ENCODE data around the gene RBM17.

The RBM17 gene

GRCh38 chr10:6056411-6057135, 32.3 kb upstream of the RBM17 start:
- Histone ChIP-seq H3K9me3 (ENCODE audit: control extremely low read depth in 1 of 5, control insufficient read depth in 4 of 5, insufficient read depth in 2 of 5, low read depth in 1 of 5, low read length in 4 of 5) (no peaks in the 10 kb centered on the region), H3K4me1 (ENCODE audit: control extremely low read depth in 1 of 4, control insufficient read depth in 4 of 4, insufficient read depth in 4 of 4, low read length in 3 of 4) (peaks cover 12 to 54% (median 43%) of the 10 kb centered on the region in 4 experiments), H3K36me3 (ENCODE audit: control insufficient read depth in 4 of 4, insufficient read depth in 4 of 4, low read length in 3 of 4) (no peaks in the 10 kb centered on the region), H3K27me3 (replicated peaks in 2 of 5; ENCODE audit: control insufficient read depth in 4 of 5, insufficient read depth in 5 of 5, low read length in 4 of 5) (peaks cover 0 to 5% (median 0%) of the 10 kb centered on the region in 5 experiments), H3K4me3 (ENCODE audit: control insufficient read depth in 1 of 7, extremely low read depth in 1 of 7, insufficient read depth in 4 of 7, low read depth in 2 of 7, low read length in 6 of 7) (no peak overlapping the region), H3K27ac (ENCODE audit: insufficient read depth in 1 of 2, low read depth in 1 of 2, low read length in 2 of 2, poor library complexity in 1 of 2, severe bottlenecking in 2 of 2) (no peak overlapping the region)
- CTCF ChIA-PET: interaction anchor here (0.7 to 3.5 kb wide), 3 partner anchors 10 to 30 kb away, joined by 3 to 15 read pairs (median 5); no protein-coding TSS in a partner anchor
- POLR2A ChIA-PET: no interaction called here
- DNase-seq: no peak
- 96% methylated on average over 3 of the region's 5 CpGs for WGBS (ENCODE audit: insufficient coverage)

GRCh38 chr10:6058682-6059475, 30.0 kb upstream of the RBM17 start:
- no peak for DNase-seq
- WGBS (ENCODE audit: insufficient coverage): no CpG with 5 or more reads among the region's 3 CpGs
- Histone ChIP-seq H3K4me3 (ENCODE audit: control insufficient read depth in 1 of 7, extremely low read depth in 1 of 7, insufficient read depth in 4 of 7, low read depth in 2 of 7, low read length in 6 of 7) (no peak overlapping the region), H3K27ac (ENCODE audit: insufficient read depth in 1 of 2, low read depth in 1 of 2, low read length in 2 of 2, poor library complexity in 1 of 2, severe bottlenecking in 2 of 2) (no peak overlapping the region), H3K36me3 (ENCODE audit: control insufficient read depth in 4 of 4, insufficient read depth in 4 of 4, low read length in 3 of 4) (no peaks in the 10 kb centered on the region), H3K4me1 (ENCODE audit: control extremely low read depth in 1 of 4, control insufficient read depth in 4 of 4, insufficient read depth in 4 of 4, low read length in 3 of 4) (peaks cover 4 to 46% (median 34%) of the 10 kb centered on the region in 4 experiments), H3K9me3 (ENCODE audit: control extremely low read depth in 1 of 5, control insufficient read depth in 4 of 5, insufficient read depth in 2 of 5, low read depth in 1 of 5, low read length in 4 of 5) (no peaks in the 10 kb centered on the region), H3K27me3 (replicated peaks in 2 of 5; ENCODE audit: control insufficient read depth in 4 of 5, insufficient read depth in 5 of 5, low read length in 4 of 5) (peaks cover 0 to 5% (median 0%) of the 10 kb centered on the region in 5 experiments)
- ChIA-PET POLR2A (no interaction called here), CTCF (interaction anchor here (1.4 to 3.5 kb wide), 2 partner anchors 10 to 28 kb away, joined by 5 to 15 read pairs; no protein-coding TSS in a partner anchor)

DNA sequence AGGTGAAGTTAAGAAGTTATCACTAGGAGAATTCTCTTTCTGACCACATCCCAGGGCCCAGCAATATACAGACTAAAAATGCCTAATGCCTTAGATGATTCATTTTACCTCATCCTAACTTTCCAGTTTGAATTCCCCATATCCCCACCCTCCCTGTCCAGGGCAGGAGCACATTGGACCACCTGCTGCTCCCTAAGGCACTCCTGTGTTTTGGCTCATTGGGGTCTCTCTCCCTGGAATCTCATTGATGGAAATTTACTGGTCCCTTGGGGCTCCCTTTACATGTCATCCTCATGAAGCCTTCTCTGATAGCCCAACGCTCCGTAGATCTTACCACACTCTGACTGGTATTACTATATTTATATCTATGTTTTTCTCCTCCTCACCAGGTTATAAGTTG, 29.3 kb upstream of the RBM17 start:
- Histone ChIP-seq H3K4me3 (ENCODE audit: control insufficient read depth in 1 of 7, extremely low read depth in 1 of 7, insufficient read depth in 4 of 7, low read depth in 2 of 7, low read length in 6 of 7) (no peak overlapping the region), H3K27ac (ENCODE audit: insufficient read depth in 1 of 2, low read depth in 1 of 2, low read length in 2 of 2, poor library complexity in 1 of 2, severe bottlenecking in 2 of 2) (no peak overlapping the region), H3K27me3 (replicated peaks in 2 of 5; ENCODE audit: control insufficient read depth in 4 of 5, insufficient read depth in 5 of 5, low read length in 4 of 5) (peaks cover 0 to 5% (median 0%) of the 10 kb centered on the region in 5 experiments), H3K9me3 (ENCODE audit: control extremely low read depth in 1 of 5, control insufficient read depth in 4 of 5, insufficient read depth in 2 of 5, low read depth in 1 of 5, low read length in 4 of 5) (no peaks in the 10 kb centered on the region), H3K36me3 (ENCODE audit: control insufficient read depth in 4 of 4, insufficient read depth in 4 of 4, low read length in 3 of 4) (no peaks in the 10 kb centered on the region), H3K4me1 (ENCODE audit: control extremely low read depth in 1 of 4, control insufficient read depth in 4 of 4, insufficient read depth in 4 of 4, low read length in 3 of 4) (peaks cover 4 to 40% (median 30%) of the 10 kb centered on the region in 4 experiments)
- POLR2A ChIA-PET: no interaction called here
- no peak for DNase-seq
- CTCF ChIA-PET: interaction anchor here (0.6 to 1.2 kb wide), 2 partner anchors 9 to 68 kb away, joined by 3 read pairs; no protein-coding TSS in a partner anchor
- no CpG with 5 or more reads among the region's 2 CpGs for WGBS (ENCODE audit: insufficient coverage)

GRCh38 chr10:6061056-6061455, 27.8 kb upstream of the RBM17 start:
- CTCF ChIA-PET: interaction anchor here (0.9 to 2.8 kb wide), 4 partner anchors 20 to 341 kb away, joined by 3 to 7 read pairs (median 5); no protein-coding TSS in a partner anchor
- H3K27me3 ChIP-seq (replicated peaks in 2 of 5; ENCODE audit: control insufficient read depth in 4 of 5, insufficient read depth in 5 of 5, low read length in 4 of 5): peaks cover 0 to 5% (median 0%) of the 10 kb centered on the region in 5 experiments
- no peak for DNase-seq
- 77% methylated on average over 5 of the region's 8 CpGs for WGBS (ENCODE audit: insufficient coverage)
- no peak overlapping the region for H3K27ac ChIP-seq (ENCODE audit: insufficient read depth in 1 of 2, low read depth in 1 of 2, low read length in 2 of 2, poor library complexity in 1 of 2, severe bottlenecking in 2 of 2)
- no peaks in the 10 kb centered on the region for H3K36me3 ChIP-seq (ENCODE audit: control insufficient read depth in 4 of 4, insufficient read depth in 4 of 4, low read length in 3 of 4)
- no peaks in the 10 kb centered on the region for H3K9me3 ChIP-seq (ENCODE audit: control extremely low read depth in 1 of 5, control insufficient read depth in 4 of 5, insufficient read depth in 2 of 5, low read depth in 1 of 5, low read length in 4 of 5)
- peak overlapping the region in 1 of 7 experiments; percentile 60 for H3K4me3 ChIP-seq (ENCODE audit: control insufficient read depth in 1 of 7, extremely low read depth in 1 of 7, insufficient read depth in 4 of 7, low read depth in 2 of 7, low read length in 6 of 7)
- POLR2A ChIA-PET: no interaction called here
- peaks cover 4 to 50% (median 39%) of the 10 kb centered on the region in 4 experiments for H3K4me1 ChIP-seq (ENCODE audit: control extremely low read depth in 1 of 4, control insufficient read depth in 4 of 4, insufficient read depth in 4 of 4, low read length in 3 of 4)

GRCh38 chr10:6062101-6062771, 26.6 kb upstream of the RBM17 start, which contains the start of gene IL2RA:
Gene IL2RA (minus strand): TSS chr10:6062367. CDS start chr10:6062151, 216 bp downstream.
- H3K27me3 ChIP-seq (replicated peaks in 2 of 5; ENCODE audit: control insufficient read depth in 4 of 5, insufficient read depth in 5 of 5, low read length in 4 of 5): no peaks in the 10 kb centered on the region
- H3K36me3 ChIP-seq (ENCODE audit: control insufficient read depth in 4 of 4, insufficient read depth in 4 of 4, low read length in 3 of 4): no peaks in the 10 kb centered on the region
- WGBS (ENCODE audit: insufficient coverage): 42% methylated on average over 8 of the region's 18 CpGs
- H3K4me1 ChIP-seq (ENCODE audit: control extremely low read depth in 1 of 4, control insufficient read depth in 4 of 4, insufficient read depth in 4 of 4, low read length in 3 of 4): peaks cover 7 to 62% (median 51%) of the 10 kb centered on the region in 4 experiments
- H3K4me3 ChIP-seq (ENCODE audit: control insufficient read depth in 1 of 7, extremely low read depth in 1 of 7, insufficient read depth in 4 of 7, low read depth in 2 of 7, low read length in 6 of 7): peak within 1 kb of the TSS in 4 of 7 experiments; percentile 13 to 68 (median 39)
- no peaks in the 10 kb centered on the region for H3K9me3 ChIP-seq (ENCODE audit: control extremely low read depth in 1 of 5, control insufficient read depth in 4 of 5, insufficient read depth in 2 of 5, low read depth in 1 of 5, low read length in 4 of 5)
- ChIA-PET POLR2A (interaction anchor here (1.1 kb wide), 1 partner anchor 11 kb away, joined by 4 read pairs; no protein-coding TSS in a partner anchor), CTCF (interaction anchor here (0.9 to 2.8 kb wide), 5 partner anchors 8 to 340 kb away, joined by 3 to 7 read pairs (median 4); no protein-coding TSS in a partner anchor)
- H3K27ac ChIP-seq (ENCODE audit: insufficient read depth in 1 of 2, low read depth in 1 of 2, low read length in 2 of 2, poor library complexity in 1 of 2, severe bottlenecking in 2 of 2): no peak within 1 kb of the TSS
- peak; percentile 46 to 88 (median 86) for DNase-seq

DNA sequence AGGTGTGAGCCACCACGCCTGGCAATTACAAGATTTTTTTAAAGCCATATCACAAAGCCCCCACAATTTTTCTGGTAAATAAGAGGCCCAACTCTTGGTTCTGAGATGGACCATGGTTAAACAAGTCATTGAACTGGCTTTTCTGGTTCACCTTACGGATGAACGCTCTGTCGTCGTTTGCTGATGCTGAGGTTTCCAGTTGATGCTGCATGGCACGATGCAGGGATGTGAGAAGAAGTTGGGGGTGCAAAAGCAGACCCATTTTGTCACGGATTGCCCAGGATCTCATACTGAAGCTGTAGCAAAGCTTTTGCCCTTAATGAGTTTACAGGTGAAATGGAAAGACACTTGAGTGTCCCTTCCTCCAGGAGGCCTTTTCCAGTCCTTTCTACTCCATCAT, 24.7 kb upstream of the RBM17 start:
- no peak overlapping the region for H3K4me3 ChIP-seq (ENCODE audit: control insufficient read depth in 1 of 7, extremely low read depth in 1 of 7, insufficient read depth in 4 of 7, low read depth in 2 of 7, low read length in 6 of 7)
- no peak overlapping the region for H3K27ac ChIP-seq (ENCODE audit: insufficient read depth in 1 of 2, low read depth in 1 of 2, low read length in 2 of 2, poor library complexity in 1 of 2, severe bottlenecking in 2 of 2)
- ChIA-PET POLR2A (no interaction called here), CTCF (interaction anchor here (1.1 to 1.4 kb wide), 2 partner anchors 22 to 50 kb away, joined by 3 read pairs; no protein-coding TSS in a partner anchor)
- peaks cover 12 to 79% (median 70%) of the 10 kb centered on the region in 4 experiments for H3K4me1 ChIP-seq (ENCODE audit: control extremely low read depth in 1 of 4, control insufficient read depth in 4 of 4, insufficient read depth in 4 of 4, low read length in 3 of 4)
- H3K27me3 ChIP-seq (replicated peaks in 2 of 5; ENCODE audit: control insufficient read depth in 4 of 5, insufficient read depth in 5 of 5, low read length in 4 of 5): no peaks in the 10 kb centered on the region
- H3K36me3 ChIP-seq (ENCODE audit: control insufficient read depth in 4 of 4, insufficient read depth in 4 of 4, low read length in 3 of 4): no peaks in the 10 kb centered on the region
- 100% methylated on average over 5 of the region's 7 CpGs for WGBS (ENCODE audit: insufficient coverage)
- DNase-seq: no peak
- no peaks in the 10 kb centered on the region for H3K9me3 ChIP-seq (ENCODE audit: control extremely low read depth in 1 of 5, control insufficient read depth in 4 of 5, insufficient read depth in 2 of 5, low read depth in 1 of 5, low read length in 4 of 5)

All from common myeloid progenitor, CD34-positive (primary cell).